A673 (cell line): ENCODE data around the gene CTAGE4.
"Not testable (repeated sequence)": the region's sequence is repeated elsewhere in the genome, so short reads cannot be mapped to it uniquely, and the experiment has no call there.

Experiments
- EZH2 ChIP-seq: fragments of 200-600 bp; sonication (generic); IDR thresholded peaks from 2 replicates; pipeline ENCODE4 v1.6.1; 2017; ENCODE audit warnings: borderline replicate concordance, low read depth, mild to moderate bottlenecking, mixed read lengths, antibody characterized with exemption, low read length; ENCODE audit not compliant: poor library complexity, severe bottlenecking
- TF ChIP-seq, protein P1 (sequence below): fragments of 300-800, 200-600 bp; sonication (generic); conservative IDR thresholded peaks from 2 replicates; pipeline ENCODE4 v1.5.1; 2017; ENCODE audit warnings: low read depth, mild to moderate bottlenecking, antibody characterized with exemption, low read length, moderate library complexity, mixed read lengths

DNA sequence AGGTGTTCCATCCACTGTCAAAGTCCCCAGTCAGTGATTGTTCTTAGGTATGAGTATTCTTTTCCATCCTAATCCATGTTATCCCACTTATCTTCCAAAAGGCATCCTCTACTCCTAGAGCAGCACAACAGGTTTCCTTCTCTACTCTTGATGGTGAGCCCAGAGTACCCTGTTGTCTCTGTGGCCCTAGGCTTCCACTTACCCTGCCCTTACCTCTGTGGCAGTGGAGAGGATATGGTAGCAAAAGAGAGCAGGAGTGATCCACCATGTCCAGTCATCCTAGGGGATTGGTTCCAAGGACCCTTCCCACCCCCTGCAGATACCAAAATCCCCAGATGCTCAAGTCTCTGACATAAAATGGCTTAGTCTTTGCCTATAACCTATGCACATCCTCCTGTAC, 33.9 kb downstream of the CTAGE4 start:
- TF ChIP-seq, protein P1, sequence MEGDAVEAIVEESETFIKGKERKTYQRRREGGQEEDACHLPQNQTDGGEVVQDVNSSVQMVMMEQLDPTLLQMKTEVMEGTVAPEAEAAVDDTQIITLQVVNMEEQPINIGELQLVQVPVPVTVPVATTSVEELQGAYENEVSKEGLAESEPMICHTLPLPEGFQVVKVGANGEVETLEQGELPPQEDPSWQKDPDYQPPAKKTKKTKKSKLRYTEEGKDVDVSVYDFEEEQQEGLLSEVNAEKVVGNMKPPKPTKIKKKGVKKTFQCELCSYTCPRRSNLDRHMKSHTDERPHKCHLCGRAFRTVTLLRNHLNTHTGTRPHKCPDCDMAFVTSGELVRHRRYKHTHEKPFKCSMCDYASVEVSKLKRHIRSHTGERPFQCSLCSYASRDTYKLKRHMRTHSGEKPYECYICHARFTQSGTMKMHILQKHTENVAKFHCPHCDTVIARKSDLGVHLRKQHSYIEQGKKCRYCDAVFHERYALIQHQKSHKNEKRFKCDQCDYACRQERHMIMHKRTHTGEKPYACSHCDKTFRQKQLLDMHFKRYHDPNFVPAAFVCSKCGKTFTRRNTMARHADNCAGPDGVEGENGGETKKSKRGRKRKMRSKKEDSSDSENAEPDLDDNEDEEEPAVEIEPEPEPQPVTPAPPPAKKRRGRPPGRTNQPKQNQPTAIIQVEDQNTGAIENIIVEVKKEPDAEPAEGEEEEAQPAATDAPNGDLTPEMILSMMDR, result not testable (repeated sequence)
- not testable (repeated sequence) for TF ChIP-seq EZH2
